Measurements from ENCODE around the gene EEIG2. TPM values are rescaled to one million over a fixed set of nuclear protein-coding genes. Genes with fewer than 3 reads are reported as not detected.

Gene EEIG2
- 5.4 to 9.5 TPM (median 7.7 TPM) in 5 replicates for total RNA-seq (2022; extraction: Qiagen RNA extraction; ENCODE audit: low read depth)

DNA sequence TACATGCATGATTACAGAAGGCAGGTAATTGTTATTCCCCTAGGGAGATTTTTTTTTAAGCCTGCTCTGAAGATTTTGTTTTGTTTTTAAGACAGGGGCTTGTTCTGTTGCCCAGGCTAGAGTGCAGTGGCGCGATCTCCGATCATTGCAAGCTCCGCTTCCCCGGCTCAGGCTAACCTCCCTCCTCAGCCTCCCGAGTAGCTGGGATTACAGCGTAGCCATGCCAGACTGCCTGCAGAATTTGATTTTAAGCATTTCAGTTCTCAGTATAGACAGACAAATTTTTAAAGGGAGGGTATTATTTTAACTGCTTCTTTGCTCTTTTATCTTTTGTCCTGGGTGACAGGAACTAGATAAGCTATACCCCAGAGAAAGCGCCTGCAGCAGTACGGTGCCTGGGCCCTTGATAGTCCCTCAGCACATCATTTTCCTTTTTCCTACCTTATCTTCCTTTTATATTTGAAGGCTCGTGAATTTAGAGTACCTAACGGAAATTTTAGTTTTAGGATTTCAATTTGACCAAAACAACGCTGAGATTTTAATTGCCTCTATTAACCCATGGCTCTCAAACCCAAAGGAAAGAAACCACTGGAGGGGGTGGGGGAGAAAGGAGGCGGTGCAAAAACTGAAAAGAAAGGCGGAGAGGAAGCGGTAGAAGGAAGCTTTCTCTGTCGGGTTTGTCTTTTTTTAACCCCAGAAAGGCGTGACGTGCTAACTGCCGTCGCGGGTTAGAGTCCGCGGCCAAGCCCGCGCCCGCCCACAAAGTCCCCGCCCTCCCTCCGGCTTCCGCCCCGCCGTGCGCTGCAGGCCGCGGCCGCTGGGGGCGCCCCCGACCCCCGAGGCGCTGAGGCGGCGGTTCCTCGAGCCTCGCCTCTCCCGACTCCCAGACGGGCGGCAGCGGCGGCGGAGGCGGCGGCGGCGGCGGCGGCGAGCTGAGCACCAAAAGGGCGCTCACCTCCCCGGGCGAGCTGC, at the start of gene EEIG2:
TSS of gene EEIG2 (plus strand) at position 886 of the 972 bp plus-strand sequence. CDS start 329 bp downstream, outside the sequence.

Other genes with a start within 250 kb of the EEIG2 start
- gene NBPF6, start 109.8 kb upstream of the EEIG2 start, total RNA-seq (2022; extraction: Qiagen RNA extraction; ENCODE audit: low read depth) = not detected in 5 replicates
- 4.3 to 4.7 TPM (median 4.4 TPM) in 5 replicates for gene HENMT1, start 101.0 kb downstream of the EEIG2 start, total RNA-seq (2022; extraction: Qiagen RNA extraction; ENCODE audit: low read depth)
- 21.0 to 26.2 TPM (median 24.4 TPM) in 5 replicates for gene PRPF38B, start 132.2 kb downstream of the EEIG2 start, total RNA-seq (2022; extraction: Qiagen RNA extraction; ENCODE audit: low read depth)
- 0.02 to 0.09 TPM (median 0.03 TPM) in 3 of 5 replicates, not detected in the others for gene FNDC7, start 152.8 kb downstream of the EEIG2 start, total RNA-seq (2022; extraction: Qiagen RNA extraction; ENCODE audit: low read depth)
- gene STXBP3, start 186.6 kb downstream of the EEIG2 start, total RNA-seq (2022; extraction: Qiagen RNA extraction; ENCODE audit: low read depth) = 16.9 to 27.4 TPM (median 23.0 TPM) in 5 replicates

All from A549 treated with DMSO at 1 μM for 4 hours (cell line).